ENCODE data around the gene EPDR1. TPM values are rescaled to one million over a fixed set of nuclear protein-coding genes. Genes with fewer than 3 reads are reported as not detected.
A peak's percentile ranks its signal among the peaks of the same experiment; 100 is the strongest.

The EPDR1 gene
- total RNA-seq, 1 donor, result 123 TPM

DNA sequence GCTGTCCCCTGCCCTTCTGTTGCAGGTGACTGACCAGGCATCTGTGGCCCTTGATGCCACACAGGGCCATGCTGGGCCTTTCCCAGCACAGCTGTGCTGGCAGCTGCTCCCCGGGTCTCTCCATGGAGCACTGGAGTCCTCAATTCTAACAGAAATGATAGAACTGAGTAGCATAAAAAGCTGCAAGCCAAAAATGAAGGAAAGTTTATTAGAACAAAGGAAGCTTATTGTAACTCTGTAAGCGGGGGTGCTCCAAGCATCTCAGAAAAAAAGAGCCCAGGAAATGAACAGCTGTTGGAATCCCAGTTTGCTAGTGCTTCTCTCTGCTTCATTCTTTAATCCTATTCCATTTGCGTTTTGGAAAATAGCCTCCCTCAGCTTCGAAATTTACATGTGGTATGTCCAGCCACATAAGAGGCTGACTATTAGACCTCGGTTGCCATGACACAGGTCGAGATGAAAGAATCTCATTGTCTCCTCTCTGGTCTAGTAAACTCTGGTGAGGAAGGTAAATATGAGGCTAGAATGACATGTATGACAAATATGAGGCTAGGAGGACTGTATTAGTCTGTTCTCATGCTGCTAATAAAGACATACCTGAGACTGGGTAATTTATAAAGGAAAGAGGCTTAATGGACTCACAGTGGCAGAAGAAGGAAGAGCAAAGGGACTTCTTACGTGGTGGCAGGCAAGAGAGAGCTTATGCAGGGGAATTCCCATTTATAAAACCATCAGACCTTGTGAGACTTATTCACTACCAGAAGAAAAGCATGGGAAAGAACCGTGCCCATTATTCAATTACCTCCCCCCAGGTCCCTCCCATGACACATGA is 23.7 kb downstream of the EPDR1 start:
- Histone ChIP-seq H3K4me2 (ENCODE audit: insufficient read depth, low read length) (no peak overlapping the region), H4K20me1 (ENCODE audit: insufficient read depth, low read length) (peaks cover 12% of the 10 kb centered on the region), H3K36me3 (ENCODE audit: insufficient read depth, low read length) (no peaks in the 10 kb centered on the region), H3K4me3 (ENCODE audit: insufficient read depth, low read length) (no peak overlapping the region), H3K4me1 (ENCODE audit: insufficient read depth, low read length) (peaks cover 21% of the 10 kb centered on the region), H3K27ac (ENCODE audit: low read depth, low read length) (no peak overlapping the region), H2AFZ (ENCODE audit: low read length) (no peak overlapping the region), H3K79me2 (ENCODE audit: insufficient read depth, low read length) (peaks cover 22% of the 10 kb centered on the region), H3K27me3 (ENCODE audit: insufficient read depth, low read length) (no peaks in the 10 kb centered on the region), H3K9me3 (ENCODE audit: low read depth, low read length) (no peaks in the 10 kb centered on the region)
- no peak for TF ChIP-seq CTCF (IDR thresholded peaks at IDR 0.05; ENCODE audit: extremely low read depth, low read depth, low read length)
- DNase-seq (ENCODE audit: insufficient read length, low spot score, missing footprints), result no peak

GRCh38 chr7:37944737-37945054 is 24.3 kb downstream of the EPDR1 start:
- H4K20me1 ChIP-seq (ENCODE audit: insufficient read depth, low read length), result peaks cover 12% of the 10 kb centered on the region
- no peak for TF ChIP-seq CTCF (IDR thresholded peaks at IDR 0.05; ENCODE audit: extremely low read depth, low read depth, low read length)
- H3K79me2 ChIP-seq (ENCODE audit: insufficient read depth, low read length), result peaks cover 22% of the 10 kb centered on the region
- no peak overlapping the region for H3K27ac ChIP-seq (ENCODE audit: low read depth, low read length)
- H3K9me3 ChIP-seq (ENCODE audit: low read depth, low read length), result no peaks in the 10 kb centered on the region
- H3K4me1 ChIP-seq (ENCODE audit: insufficient read depth, low read length), result peaks cover 21% of the 10 kb centered on the region
- no peak overlapping the region for H3K4me2 ChIP-seq (ENCODE audit: insufficient read depth, low read length)
- DNase-seq (ENCODE audit: insufficient read length, low spot score, missing footprints), result peak; percentile 43
- no peak overlapping the region for H3K4me3 ChIP-seq (ENCODE audit: insufficient read depth, low read length)
- H2AFZ ChIP-seq (ENCODE audit: low read length), result no peak overlapping the region
- no peaks in the 10 kb centered on the region for H3K27me3 ChIP-seq (ENCODE audit: insufficient read depth, low read length)
- no peaks in the 10 kb centered on the region for H3K36me3 ChIP-seq (ENCODE audit: insufficient read depth, low read length)

DNA sequence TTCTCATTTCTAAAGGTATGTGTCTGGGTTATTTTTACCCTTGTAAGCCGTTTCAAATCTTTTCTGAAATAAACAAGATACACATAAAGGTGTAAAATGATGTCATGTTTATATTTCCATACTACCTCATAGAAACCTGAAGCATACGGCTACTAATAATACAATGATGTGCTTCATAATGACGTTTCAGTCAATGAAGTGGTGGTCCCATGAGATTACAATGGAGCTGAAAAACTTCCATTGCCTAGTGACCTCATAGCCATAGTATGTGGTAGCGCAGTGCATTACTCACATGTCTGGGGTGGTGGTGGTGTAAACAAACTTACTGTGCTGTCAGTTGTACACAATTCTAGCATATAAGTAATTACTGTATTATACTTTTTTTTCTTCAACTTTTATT is 24.9 kb downstream of the EPDR1 start:
- peak; percentile 58 for DNase-seq (ENCODE audit: insufficient read length, low spot score, missing footprints)
- TF ChIP-seq CTCF (IDR thresholded peaks at IDR 0.05; ENCODE audit: extremely low read depth, low read depth, low read length), result no peak
- H3K27ac ChIP-seq (ENCODE audit: low read depth, low read length), result no peak overlapping the region
- peaks cover 22% of the 10 kb centered on the region for H3K79me2 ChIP-seq (ENCODE audit: insufficient read depth, low read length)
- H2AFZ ChIP-seq (ENCODE audit: low read length), result no peak overlapping the region
- H3K4me1 ChIP-seq (ENCODE audit: insufficient read depth, low read length), result peaks cover 21% of the 10 kb centered on the region
- no peaks in the 10 kb centered on the region for H3K9me3 ChIP-seq (ENCODE audit: low read depth, low read length)
- H4K20me1 ChIP-seq (ENCODE audit: insufficient read depth, low read length), result peaks cover 12% of the 10 kb centered on the region
- H3K27me3 ChIP-seq (ENCODE audit: insufficient read depth, low read length), result no peaks in the 10 kb centered on the region
- no peak overlapping the region for H3K4me3 ChIP-seq (ENCODE audit: insufficient read depth, low read length)
- no peak overlapping the region for H3K4me2 ChIP-seq (ENCODE audit: insufficient read depth, low read length)
- no peaks in the 10 kb centered on the region for H3K36me3 ChIP-seq (ENCODE audit: insufficient read depth, low read length)

GRCh38 chr7:37947138-37947940 is 26.9 kb downstream of the EPDR1 start:
- H3K4me2 ChIP-seq (ENCODE audit: insufficient read depth, low read length), result no peak overlapping the region
- TF ChIP-seq CTCF (IDR thresholded peaks at IDR 0.05; ENCODE audit: extremely low read depth, low read depth, low read length), result no peak
- DNase-seq (ENCODE audit: insufficient read length, low spot score, missing footprints), result no peak
- peaks cover 21% of the 10 kb centered on the region for H3K4me1 ChIP-seq (ENCODE audit: insufficient read depth, low read length)
- peaks cover 12% of the 10 kb centered on the region for H4K20me1 ChIP-seq (ENCODE audit: insufficient read depth, low read length)
- no peaks in the 10 kb centered on the region for H3K27me3 ChIP-seq (ENCODE audit: insufficient read depth, low read length)
- H3K27ac ChIP-seq (ENCODE audit: low read depth, low read length), result no peak overlapping the region
- H3K79me2 ChIP-seq (ENCODE audit: insufficient read depth, low read length), result peaks cover 17% of the 10 kb centered on the region
- H3K36me3 ChIP-seq (ENCODE audit: insufficient read depth, low read length), result no peaks in the 10 kb centered on the region
- no peaks in the 10 kb centered on the region for H3K9me3 ChIP-seq (ENCODE audit: low read depth, low read length)
- H3K4me3 ChIP-seq (ENCODE audit: insufficient read depth, low read length), result no peak overlapping the region
- no peak overlapping the region for H2AFZ ChIP-seq (ENCODE audit: low read length)

Data from osteoblast (primary cell).